NCI-H526 treated with DMSO at 0.1 percent for 48 hours (cell line): Measurements from ENCODE around the gene LCORL.
A peak's percentile ranks its signal among the peaks of the same experiment; 100 is the strongest.
"Not testable (repeated sequence)": the region's sequence is repeated elsewhere in the genome, so short reads cannot be mapped to it uniquely, and the experiment has no call there.

ENCODE experiments used
- DNase-seq: peaks from one replicate; lab custom pipeline; 2025; lab: John Stamatoyannopoulos, UW

The LCORL gene

DNA sequence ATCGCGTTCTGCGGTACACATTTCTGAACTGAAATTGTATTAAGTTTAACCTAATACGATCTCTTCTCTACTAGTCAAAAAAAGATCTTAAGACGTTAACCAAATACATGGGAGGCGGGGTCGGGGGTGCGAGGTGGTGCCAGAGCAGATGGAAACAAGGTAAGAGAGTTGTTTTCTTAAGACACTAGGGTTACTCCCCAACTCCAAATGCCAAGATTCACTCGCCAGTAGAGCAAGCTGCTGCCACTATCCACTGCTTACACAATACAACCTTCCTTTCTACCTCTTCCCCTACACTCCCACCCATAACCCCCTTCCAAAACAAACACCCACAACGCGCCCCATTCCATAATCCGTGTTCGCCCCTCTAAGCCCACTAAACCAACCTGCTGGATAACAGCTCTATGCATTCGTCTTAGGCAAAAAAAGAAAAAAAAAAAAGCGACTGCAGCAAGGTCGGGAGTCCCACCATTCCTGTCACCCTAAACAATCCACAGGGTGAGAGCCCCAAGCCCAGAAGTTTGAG lies 1.3 kb downstream of the LCORL start:
- DNase-seq = no peak

DNA sequence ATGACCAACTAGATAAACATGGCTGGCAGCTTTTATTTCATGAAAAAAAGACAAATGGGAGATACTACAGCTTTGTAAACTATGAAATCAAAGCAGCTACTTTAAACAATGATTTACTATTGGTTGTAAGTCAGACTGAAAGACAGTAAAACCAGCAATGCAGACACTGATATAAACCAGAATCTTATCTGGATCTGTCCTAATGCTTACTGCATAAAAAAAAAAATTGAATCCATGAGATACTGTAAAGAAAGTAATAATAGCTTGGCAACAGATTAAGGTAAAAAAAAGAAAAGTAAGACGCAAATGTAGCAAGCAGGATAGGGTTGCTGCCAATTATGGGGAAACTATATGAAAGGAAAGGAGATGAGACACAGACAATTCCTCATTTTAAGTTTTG lies 7.3 kb downstream of the LCORL start:
- no peak for DNase-seq

- no peak for DNase-seq
These were observed 8.6 kb downstream of the LCORL start for GRCh38 chr4:18012807-18013462.

DNA sequence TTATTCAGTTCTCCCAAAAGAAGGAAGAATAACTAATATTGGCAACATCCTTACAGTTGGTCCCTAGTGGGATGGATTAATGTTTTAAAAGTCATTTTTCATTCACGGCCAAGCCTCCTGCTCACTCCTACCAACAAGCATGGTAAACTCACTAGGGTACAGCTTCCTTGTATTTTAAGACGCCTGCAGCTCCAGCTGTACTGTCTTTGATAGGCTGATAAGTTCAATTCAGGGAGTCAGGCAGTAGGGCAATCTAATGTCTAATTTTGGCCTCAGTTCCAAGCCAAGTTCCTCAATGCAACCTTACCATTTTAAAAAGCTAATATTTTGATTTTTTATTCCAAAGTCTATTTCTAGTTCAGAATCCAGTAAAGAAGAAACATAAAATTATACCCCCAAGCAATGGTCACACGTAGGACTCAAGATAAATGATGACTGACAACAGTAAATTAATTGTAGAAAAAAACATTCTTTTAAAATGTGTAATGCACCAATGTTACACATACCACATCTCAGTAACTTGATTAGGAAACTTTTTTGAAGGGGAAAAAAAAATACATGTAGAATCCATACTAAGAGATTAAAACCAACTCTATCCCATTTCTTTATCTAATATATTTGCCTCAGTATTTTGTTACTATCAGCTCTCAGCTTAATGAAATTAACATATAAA lies 9.3 kb downstream of the LCORL start:
- no peak for DNase-seq

- DNase-seq = peak; percentile 10
These were observed 13.9 kb downstream of the LCORL start for GRCh38 chr4:18007625-18008024.

DNA sequence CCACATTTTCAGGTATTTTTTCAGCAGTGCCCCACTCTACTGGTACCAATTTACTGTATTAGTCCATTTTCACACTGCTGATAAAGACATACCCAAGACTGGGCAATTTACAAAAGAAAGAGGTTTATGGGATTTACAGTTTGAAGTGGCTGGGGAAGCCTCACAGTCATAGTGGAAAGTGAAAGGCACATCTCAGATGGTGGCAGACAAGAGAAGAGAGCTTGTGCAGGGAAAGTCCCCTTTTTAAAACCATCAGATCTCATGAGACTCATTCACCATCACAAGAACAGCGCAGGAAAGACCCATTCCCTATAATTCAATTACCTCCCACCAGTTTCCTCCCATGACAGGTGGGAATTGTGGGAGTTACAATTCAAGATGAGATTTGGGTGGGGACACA lies 15.1 kb downstream of the LCORL start:
- not testable (repeated sequence) for DNase-seq

- DNase-seq = no peak
These were observed 24.4 kb downstream of the LCORL start for GRCh38 chr4:17997129-17997528.

DNA sequence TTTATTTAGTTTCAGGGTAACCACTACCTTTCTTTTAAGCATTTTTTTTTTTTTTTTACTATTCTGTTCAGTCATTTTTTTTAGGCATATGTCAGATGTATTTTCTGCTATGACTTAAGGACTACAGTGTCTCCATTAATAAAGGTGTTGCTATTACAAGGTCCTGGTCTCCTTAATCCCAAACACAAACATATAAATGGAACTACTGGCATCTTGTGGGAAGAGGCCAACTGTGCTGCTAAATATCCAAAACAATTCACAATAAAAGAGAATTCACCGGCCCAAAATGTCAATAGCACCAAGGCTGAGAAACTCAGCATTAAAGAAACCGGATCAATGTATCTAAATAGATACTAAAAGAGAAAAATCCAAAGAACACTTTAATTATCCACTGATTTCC lies 26.4 kb downstream of the LCORL start:
- no peak for DNase-seq

- DNase-seq = no peak
These were observed 35.7 kb downstream of the LCORL start for GRCh38 chr4:17985832-17986231.

DNA sequence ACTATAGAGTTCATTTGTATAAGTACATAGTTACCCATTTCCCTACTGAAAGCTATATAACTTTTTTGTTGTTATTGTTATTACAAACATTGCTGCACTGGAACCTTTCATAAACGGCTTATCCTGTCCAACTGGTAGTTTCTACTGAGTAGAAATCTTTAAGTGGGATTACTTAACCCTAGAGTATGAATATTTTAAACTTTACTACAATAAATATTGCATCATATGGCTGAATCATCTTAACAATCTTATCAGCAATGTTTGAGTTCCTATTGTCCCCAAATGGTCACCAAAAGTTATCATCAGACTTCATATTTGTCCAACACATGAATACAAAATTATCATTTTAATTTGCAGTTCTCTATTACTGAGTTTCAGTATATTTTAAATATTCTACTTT lies 40.5 kb downstream of the LCORL start:
- no peak for DNase-seq

- DNase-seq = no peak
These were observed 52.8 kb downstream of the LCORL start for GRCh38 chr4:17968721-17969120.

- DNase-seq = no peak
These were observed 54.5 kb downstream of the LCORL start for GRCh38 chr4:17967078-17967477.

GRCh38 chr4:17966312-17966711 lies 55.2 kb downstream of the LCORL start:
- DNase-seq = no peak

GRCh38 chr4:17964576-17964975 lies 57.0 kb downstream of the LCORL start:
- no peak for DNase-seq

GRCh38 chr4:17962171-17962570 lies 59.4 kb downstream of the LCORL start:
- no peak for DNase-seq

- DNase-seq = no peak
These were observed 60.3 kb downstream of the LCORL start for GRCh38 chr4:17961249-17961648.

GRCh38 chr4:17958181-17958580 lies 63.4 kb downstream of the LCORL start:
- DNase-seq = no peak

DNA sequence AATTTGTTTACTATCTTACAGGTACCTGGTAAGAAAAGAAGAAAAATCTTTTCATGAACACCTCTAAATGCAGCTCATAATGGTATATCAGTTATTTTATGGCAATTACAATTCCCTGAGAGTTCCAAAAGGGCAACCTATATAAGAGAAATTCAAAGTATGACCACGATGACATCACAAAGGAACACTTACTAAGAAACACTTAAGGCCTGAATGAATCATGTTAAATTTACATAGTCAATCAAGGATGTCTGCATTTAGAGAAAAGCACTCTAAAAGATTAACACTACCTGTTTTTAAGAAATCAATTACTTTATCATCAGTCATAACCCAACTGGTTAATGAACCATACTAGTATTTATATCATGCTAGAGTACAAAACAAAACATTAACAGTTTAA lies 63.9 kb downstream of the LCORL start:
- DNase-seq = no peak

GRCh38 chr4:17956245-17956644 lies 65.3 kb downstream of the LCORL start:
- DNase-seq = no peak

- DNase-seq = no peak
These were observed 76.3 kb downstream of the LCORL start for GRCh38 chr4:17945303-17945702.

- DNase-seq = no peak
These were observed 79.8 kb downstream of the LCORL start for GRCh38 chr4:17941731-17942130.

DNA sequence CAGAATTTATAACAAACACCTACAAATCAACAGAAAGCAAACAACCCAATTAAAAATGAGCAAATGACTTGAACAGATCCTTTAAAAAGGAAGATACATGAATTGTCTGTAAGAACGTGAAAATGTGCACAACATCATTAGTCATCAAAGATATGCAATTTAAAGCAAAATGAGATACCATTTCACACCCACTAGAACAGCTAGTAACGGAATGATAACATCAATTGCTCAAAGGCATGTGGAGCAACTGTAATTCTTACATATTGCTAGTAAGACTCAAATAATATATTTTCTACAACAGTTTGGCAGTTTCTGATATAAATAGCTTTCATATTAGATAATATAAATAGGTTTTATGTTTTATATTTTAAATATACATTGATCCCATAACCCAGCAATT lies 82.5 kb downstream of the LCORL start:
- no peak for DNase-seq

DNA sequence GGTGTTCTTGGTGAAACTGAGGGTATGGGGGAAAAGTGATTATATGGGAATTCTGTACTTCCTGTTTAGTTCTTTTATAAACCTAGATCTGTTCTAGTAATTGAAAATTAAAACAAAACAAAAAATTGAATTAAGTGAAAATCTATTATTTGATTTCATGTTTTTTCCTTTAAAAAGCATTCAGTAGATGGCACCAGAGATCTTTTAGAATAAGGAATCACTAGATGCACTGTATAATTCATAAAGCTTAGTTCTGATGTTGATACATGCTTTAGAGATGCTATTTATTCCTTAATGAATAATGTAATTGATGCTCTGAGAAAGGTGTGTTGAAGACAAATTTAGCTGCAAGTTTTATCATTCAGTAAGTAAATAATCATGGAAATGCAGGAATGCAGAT lies 87.3 kb downstream of the LCORL start:
- no peak for DNase-seq

GRCh38 chr4:17933126-17933525 lies 88.4 kb downstream of the LCORL start:
- DNase-seq = no peak
